Spleen (tissue), 11 donors: ENCODE results near the gene ARSG. TPM values are rescaled to one million over a fixed set of nuclear protein-coding genes. Genes with fewer than 3 reads are reported as not detected.
"Not testable (repeated sequence)": the region's sequence is repeated elsewhere in the genome, so short reads cannot be mapped to it uniquely, and the experiment has no call there.

Source experiments
- DNase-seq: peaks from one replicate; pipeline ENCODE4 v3.0.0-alpha.2; 2020
- H3K27ac ChIP-seq, 8 donors: fragments of 200-600 bp; sonication (generic) in 7 of 8; 1 replicate in 4 of 8; 2 replicates in 4 of 8; pipeline versions ENCODE4 v1.5.0 to v1.8.0; 2016 to 2021; ENCODE audit warnings: inconsistent platforms in 4 of 8, mild to moderate bottlenecking in 4 of 8, moderate library complexity in 1 of 8
- H3K27me3 ChIP-seq, 7 donors: fragments of 200-600 bp; sonication (generic) in 6 of 7; replicated peaks in 1 of 7; 1 replicate in 4 of 7; 2 replicates in 3 of 7; pipeline versions ENCODE4 v1.5.0 to v1.8.0; 2016 to 2021; ENCODE audit warnings: inconsistent platforms in 3 of 7, mild to moderate bottlenecking in 1 of 7
- H3K36me3 ChIP-seq, 6 donors: fragments of 200-600 bp; sonication (generic) in 5 of 6; 1 replicate in 4 of 6; 2 replicates in 2 of 6; pipeline versions ENCODE4 v1.5.0 to v1.8.0; 2016 to 2021; ENCODE audit warnings: inconsistent platforms in 2 of 6
- H3K4me1 ChIP-seq, 6 donors: fragments of 200-600 bp; sonication (generic) in 5 of 6; 1 replicate in 3 of 6; 2 replicates in 3 of 6; pipeline versions ENCODE4 v1.5.0 to v1.8.0; 2016 to 2021; ENCODE audit warnings: inconsistent platforms in 3 of 6
- H3K4me3 ChIP-seq, 8 donors: fragments of 200-600 bp; sonication (generic) in 7 of 8; 1 replicate in 4 of 8; 2 replicates in 4 of 8; pipeline versions ENCODE4 v1.5.0 to v1.8.0; 2016 to 2021; ENCODE audit warnings: inconsistent platforms in 4 of 8, mild to moderate bottlenecking in 4 of 8, moderate library complexity in 2 of 8
- H3K9me3 ChIP-seq, 8 donors: fragments of 200-600 bp; sonication (generic) in 7 of 8; 1 replicate in 4 of 8; 2 replicates in 4 of 8; pipeline versions ENCODE4 v1.5.0 to v1.8.0; 2016 to 2021; ENCODE audit warnings: inconsistent platforms in 4 of 8
- POLR2A ChIP-seq, 3 donors: fragments of 450-650 bp; IDR thresholded peaks; one replicate each; pipeline ENCODE4 v1.5.1; 2017; ENCODE audit warnings: antibody characterized with exemption in 3 of 3, mild to moderate bottlenecking in 1 of 3
- POLR2AphosphoS5 ChIP-seq, 3 donors: sonication (generic); formaldehyde crosslinking; IDR thresholded peaks; one replicate each; pipeline ENCODE4 v1.5.1; 2017; ENCODE audit warnings: antibody characterized with exemption in 3 of 3
- WGBS, 5 donors: extraction: QIAGEN DNeasy Blood & Tissue Kit in 3 of 5; methylation state at CpG; one replicate each; pipeline versions ENCODE4 v1.1.5 to v1.1.7; 2013 to 2018; 5-methylcytosine and 5-hydroxymethylcytosine counted together
- intact Hi-C: fragments of 100-400 bp; cut with DNase I; formaldehyde crosslinking; loops from one replicate; pipeline ENCODE4 v1.15.0; 2023; ENCODE audit warnings: low total_unique reads
- polyA plus RNA-seq, 3 donors: library from polyadenylated mRNA; stranded (reverse); fragments of 200-250 nt; gene quantifications; one replicate each; pipeline ENCODE4 v1.2.1, GENCODE V29; 2013
- total RNA-seq, 7 donors: library from RNA; depleted of rRNA in 3 of 7; stranded (reverse); fragments of >200 nt in 3 of 7; fragmentation: NEBNext Ultra II Directional in 4 of 7; extraction: Animal tissue kit (Norgen Biotek cat#: 25700) in 4 of 7; gene quantifications; one replicate each; pipeline versions ENCODE4 v1.1.0 to v1.2.1, GENCODE V29; 2016 to 2021
- TF ChIP-seq, protein P1 (sequence below), 11 experiments: fragments of 200-600 bp in 7 of 11; fragments of 450-650 bp in 4 of 11; sonication (generic) in 4 of 11; IDR thresholded peaks in 8 of 11; conservative IDR thresholded peaks in 3 of 11; 1 replicate in 7 of 11; 2 replicates in 4 of 11; pipeline versions ENCODE4 v1.4.0 to v1.8.0; 2016 to 2021; ENCODE audit warnings: antibody characterized with exemption in 11 of 11, inconsistent platforms in 4 of 11, mild to moderate bottlenecking in 1 of 11
- donor health status: healthy with polysubstance abuse.
- donor health status: DM: no; HTN: no; CAD: no; lungs with moderate emphysema.
- donor health status: DM: no; HTN: no; CAD: no.
- donor health status: Bipolar disorder and iron deficiency.
- donor health status: healthy.
- donor health status: DM: no; HTN: no; CAD: no.
- donor health status: DM: yes; HTN: yes; CAD: no.

The ARSG gene
- total and polyA plus RNA-seq, 10 donors, result 1.5 to 24.3 (median 14.2) TPM

- H3K4me3 ChIP-seq, result no peak overlapping the region
- no peaks in the 10 kb centered on the region for H3K9me3 ChIP-seq
- no peak overlapping the region for H3K27ac ChIP-seq
- TF ChIP-seq POLR2AphosphoS5 (IDR thresholded peaks at IDR 0.05) (no peak), POLR2A (IDR thresholded peaks at IDR 0.05) (no peak)
- TF ChIP-seq, protein P1, sequence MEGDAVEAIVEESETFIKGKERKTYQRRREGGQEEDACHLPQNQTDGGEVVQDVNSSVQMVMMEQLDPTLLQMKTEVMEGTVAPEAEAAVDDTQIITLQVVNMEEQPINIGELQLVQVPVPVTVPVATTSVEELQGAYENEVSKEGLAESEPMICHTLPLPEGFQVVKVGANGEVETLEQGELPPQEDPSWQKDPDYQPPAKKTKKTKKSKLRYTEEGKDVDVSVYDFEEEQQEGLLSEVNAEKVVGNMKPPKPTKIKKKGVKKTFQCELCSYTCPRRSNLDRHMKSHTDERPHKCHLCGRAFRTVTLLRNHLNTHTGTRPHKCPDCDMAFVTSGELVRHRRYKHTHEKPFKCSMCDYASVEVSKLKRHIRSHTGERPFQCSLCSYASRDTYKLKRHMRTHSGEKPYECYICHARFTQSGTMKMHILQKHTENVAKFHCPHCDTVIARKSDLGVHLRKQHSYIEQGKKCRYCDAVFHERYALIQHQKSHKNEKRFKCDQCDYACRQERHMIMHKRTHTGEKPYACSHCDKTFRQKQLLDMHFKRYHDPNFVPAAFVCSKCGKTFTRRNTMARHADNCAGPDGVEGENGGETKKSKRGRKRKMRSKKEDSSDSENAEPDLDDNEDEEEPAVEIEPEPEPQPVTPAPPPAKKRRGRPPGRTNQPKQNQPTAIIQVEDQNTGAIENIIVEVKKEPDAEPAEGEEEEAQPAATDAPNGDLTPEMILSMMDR (IDR thresholded peaks at IDR 0.05 in 8 of 11, conservative IDR thresholded peaks at IDR 0.05 in 3 of 11), result no peak
- 92 to 99% (median 96%) methylated on average over 2 of the region's 2 CpGs for WGBS, 5 donors
- peaks cover 0 to 12% (median 0%) of the 10 kb centered on the region in 6 donors for H3K4me1 ChIP-seq
- peaks cover 0 to 26% (median 0%) of the 10 kb centered on the region in 6 donors for H3K36me3 ChIP-seq
- no peak for DNase-seq
- H3K27me3 ChIP-seq, result no peaks in the 10 kb centered on the region
- intact Hi-C loops, result no loop called here
These were observed 74.2 kb downstream of the ARSG start for GRCh38 chr17:68365469-68365868.

DNA sequence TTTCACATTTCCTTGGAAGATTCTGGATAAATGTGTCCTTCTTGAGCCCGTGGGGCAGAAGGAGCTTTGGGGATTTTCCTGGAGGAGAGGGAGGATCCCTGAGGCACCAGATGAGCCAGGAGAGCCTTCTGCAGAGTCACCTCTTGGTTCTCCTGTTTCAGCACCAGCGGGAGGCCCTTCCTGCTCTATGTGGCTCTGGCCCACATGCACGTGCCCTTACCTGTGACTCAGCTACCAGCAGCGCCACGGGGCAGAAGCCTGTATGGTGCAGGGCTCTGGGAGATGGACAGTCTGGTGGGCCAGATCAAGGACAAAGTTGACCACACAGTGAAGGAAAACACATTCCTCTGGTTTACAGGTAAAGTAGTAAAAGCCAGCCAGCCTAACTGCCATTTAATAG, 77.1 kb downstream of the ARSG start:
- peaks cover 0 to 27% (median 0%) of the 10 kb centered on the region in 6 donors for H3K36me3 ChIP-seq
- H3K9me3 ChIP-seq, result no peaks in the 10 kb centered on the region
- intact Hi-C loops, result no loop called here
- H3K4me3 ChIP-seq, result no peak overlapping the region
- 67 to 94% (median 74%) methylated on average over 5 of the region's 5 CpGs for WGBS, 5 donors
- H3K27ac ChIP-seq, result no peak overlapping the region
- DNase-seq, result no peak
- peaks cover 0 to 11% (median 0%) of the 10 kb centered on the region in 6 donors for H3K4me1 ChIP-seq
- no peak for TF ChIP-seq POLR2A (IDR thresholded peaks at IDR 0.05)
- no peak for TF ChIP-seq POLR2AphosphoS5 (IDR thresholded peaks at IDR 0.05)
- TF ChIP-seq, protein P1 (IDR thresholded peaks at IDR 0.05 in 8 of 11, conservative IDR thresholded peaks at IDR 0.05 in 3 of 11), result no peak
- H3K27me3 ChIP-seq, result no peaks in the 10 kb centered on the region

DNA sequence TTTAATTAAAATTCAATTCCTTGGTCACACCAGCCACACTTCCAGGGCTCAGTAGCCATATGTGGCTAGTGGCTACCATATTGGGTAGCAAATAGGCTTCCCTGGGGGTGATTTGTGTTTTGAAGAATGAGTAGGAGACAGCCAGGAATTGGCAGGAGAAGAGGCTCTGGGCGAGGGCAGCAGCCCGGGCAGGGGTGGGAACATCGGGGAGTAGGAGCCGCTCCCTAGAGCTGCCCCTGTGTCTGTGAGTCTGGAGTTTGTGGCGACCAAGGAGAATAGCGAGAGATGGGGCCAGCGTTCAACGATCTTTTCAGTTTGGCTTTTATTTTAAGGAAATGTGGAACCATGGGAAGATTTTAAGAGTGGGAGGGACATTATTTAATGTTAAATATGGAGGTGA, 84.3 kb downstream of the ARSG start:
- no peak for DNase-seq

DNA sequence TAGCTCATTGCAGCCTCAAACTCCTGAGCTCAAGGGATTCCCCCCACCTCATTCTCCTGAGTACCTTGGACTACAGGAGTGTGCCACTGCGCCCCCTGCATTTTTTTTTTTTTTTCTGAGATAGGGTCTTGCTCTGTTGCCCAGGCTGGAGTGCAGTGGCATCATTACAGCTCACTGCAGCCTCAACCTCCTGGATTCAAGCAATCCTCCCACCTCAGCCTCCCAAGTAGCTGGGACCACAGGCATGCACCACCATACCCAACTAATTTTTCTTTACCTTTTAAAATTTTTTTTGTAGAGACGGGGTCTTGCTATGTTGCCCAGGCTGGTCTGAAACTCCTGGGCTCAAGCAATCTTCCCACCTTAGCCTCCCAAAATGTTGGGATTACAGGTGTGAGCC, 84.9 kb downstream of the ARSG start:
- H3K4me3 ChIP-seq, intact Hi-C loops, H3K9me3 ChIP-seq, H3K27ac ChIP-seq, DNase-seq, H3K36me3 ChIP-seq, H3K27me3 ChIP-seq: not testable (repeated sequence)
- H3K4me1 ChIP-seq, result peaks cover 0 to 32% (median 14%) of the 10 kb centered on the region in 6 donors
- WGBS, 5 donors, result 74 to 100% (median 94%) methylated on average over 2 of the region's 2 CpGs

More for the DNA sequence above, 84.3 kb downstream of the ARSG start:
- Histone ChIP-seq H3K4me1 (peaks cover 0 to 32% (median 14%) of the 10 kb centered on the region in 6 donors), H3K36me3 (peaks cover 0 to 12% (median 0%) of the 10 kb centered on the region in 6 donors), H3K4me3 (no peak overlapping the region), H3K27ac (no peak overlapping the region), H3K27me3 (no peaks in the 10 kb centered on the region), H3K9me3 (no peaks in the 10 kb centered on the region)
- intact Hi-C loops, result no loop called here
- 94 to 100% (median 96%) methylated on average over 8 of the region's 8 CpGs for WGBS, 5 donors
- TF ChIP-seq POLR2A (IDR thresholded peaks at IDR 0.05) (no peak), POLR2AphosphoS5 (IDR thresholded peaks at IDR 0.05) (no peak)
- TF ChIP-seq, protein P1 (IDR thresholded peaks at IDR 0.05 in 8 of 11, conservative IDR thresholded peaks at IDR 0.05 in 3 of 11), result no peak
